NCI-H1092 treated with DMSO at 0.1 percent for 48 hours (cell line): ENCODE data around the gene TELO2.
"Not testable (repeated sequence)": the region's sequence is repeated elsewhere in the genome, so short reads cannot be mapped to it uniquely, and the experiment has no call there.

ENCODE experiments used
- DNase-seq: peaks from one replicate; lab custom pipeline; 2025; lab: John Stamatoyannopoulos, UW

TELO2 gene

DNA sequence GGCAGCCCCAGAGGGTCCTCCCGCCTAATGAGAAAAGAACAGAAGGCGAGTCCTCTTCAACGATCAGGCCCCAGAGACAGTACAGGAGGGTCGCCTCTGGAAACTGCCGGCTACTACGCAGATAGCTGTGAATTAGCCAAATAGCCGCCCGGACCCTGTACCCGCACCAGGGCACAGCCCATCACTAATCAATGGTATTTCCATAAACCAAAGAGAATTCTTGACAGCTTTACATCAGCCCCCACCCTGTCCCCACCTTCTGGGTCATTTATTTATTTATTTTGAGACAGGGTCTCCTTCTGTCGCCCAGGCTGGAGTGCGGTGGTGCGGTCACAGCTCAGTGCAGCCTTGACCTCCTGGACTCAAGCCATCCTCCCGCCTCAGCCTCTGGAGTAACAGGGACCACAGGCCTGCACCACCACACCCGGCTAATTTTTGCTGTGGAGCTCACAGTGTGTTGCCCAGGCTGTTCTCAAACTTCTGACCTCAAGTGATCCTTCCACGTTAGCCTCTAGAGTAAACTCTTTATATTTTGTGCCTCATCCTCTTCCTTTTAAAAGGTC is 17.5 kb upstream of the TELO2 start:
- DNase-seq: no peak

- no peak for DNase-seq
Measured at GRCh38 chr16:1477033-1477432, 16.1 kb upstream of the TELO2 start.

GRCh38 chr16:1478937-1479336 is 14.2 kb upstream of the TELO2 start:
- not testable (repeated sequence) for DNase-seq

DNA sequence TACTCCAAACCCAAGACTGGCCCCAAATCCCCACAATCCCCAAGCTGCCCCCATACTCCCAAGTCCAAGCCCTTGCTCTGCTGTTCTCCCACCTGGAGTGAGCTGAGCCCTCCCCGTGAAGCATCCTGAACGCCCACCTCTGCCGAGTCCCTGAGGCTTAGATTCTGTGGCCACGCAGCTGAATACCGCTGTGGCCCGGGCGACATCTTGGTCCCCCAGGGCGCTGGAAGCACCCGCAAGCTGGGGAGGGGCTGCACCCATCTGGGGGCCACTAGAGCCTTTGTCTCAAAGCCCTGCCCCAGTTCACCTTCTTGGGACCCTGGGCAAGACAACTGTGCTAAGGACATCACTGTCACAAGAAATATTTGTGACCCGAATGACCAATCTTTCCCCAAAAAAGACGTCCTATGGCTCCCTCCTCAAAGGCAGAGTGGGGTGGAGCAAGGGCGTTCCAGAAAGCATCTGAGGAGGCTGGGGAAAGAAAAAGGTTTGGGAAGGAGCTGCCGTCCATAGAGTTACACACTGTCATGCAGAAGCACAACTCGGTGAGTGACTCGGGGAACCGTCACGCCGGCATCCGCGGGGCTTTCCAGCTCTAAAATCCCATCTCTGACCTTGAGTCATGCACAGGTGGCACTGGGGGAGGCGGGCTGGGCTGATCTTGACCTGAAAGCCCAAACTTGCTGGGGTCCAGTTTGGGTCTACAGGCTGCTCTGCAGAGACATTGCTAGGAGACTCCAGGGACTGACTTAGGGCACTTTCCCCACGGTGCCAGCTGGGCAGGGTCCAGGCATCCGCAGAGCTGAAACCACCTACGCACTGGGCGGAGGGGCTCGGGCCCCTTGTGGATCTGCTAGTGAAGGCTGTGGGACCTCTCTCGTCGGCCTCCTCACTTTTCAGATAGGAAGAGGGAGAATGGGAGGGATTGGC is 11.0 kb upstream of the TELO2 start:
- no peak for DNase-seq

- DNase-seq: no peak
Measured at GRCh38 chr16:1485847-1486496, 7.2 kb upstream of the TELO2 start.

DNA sequence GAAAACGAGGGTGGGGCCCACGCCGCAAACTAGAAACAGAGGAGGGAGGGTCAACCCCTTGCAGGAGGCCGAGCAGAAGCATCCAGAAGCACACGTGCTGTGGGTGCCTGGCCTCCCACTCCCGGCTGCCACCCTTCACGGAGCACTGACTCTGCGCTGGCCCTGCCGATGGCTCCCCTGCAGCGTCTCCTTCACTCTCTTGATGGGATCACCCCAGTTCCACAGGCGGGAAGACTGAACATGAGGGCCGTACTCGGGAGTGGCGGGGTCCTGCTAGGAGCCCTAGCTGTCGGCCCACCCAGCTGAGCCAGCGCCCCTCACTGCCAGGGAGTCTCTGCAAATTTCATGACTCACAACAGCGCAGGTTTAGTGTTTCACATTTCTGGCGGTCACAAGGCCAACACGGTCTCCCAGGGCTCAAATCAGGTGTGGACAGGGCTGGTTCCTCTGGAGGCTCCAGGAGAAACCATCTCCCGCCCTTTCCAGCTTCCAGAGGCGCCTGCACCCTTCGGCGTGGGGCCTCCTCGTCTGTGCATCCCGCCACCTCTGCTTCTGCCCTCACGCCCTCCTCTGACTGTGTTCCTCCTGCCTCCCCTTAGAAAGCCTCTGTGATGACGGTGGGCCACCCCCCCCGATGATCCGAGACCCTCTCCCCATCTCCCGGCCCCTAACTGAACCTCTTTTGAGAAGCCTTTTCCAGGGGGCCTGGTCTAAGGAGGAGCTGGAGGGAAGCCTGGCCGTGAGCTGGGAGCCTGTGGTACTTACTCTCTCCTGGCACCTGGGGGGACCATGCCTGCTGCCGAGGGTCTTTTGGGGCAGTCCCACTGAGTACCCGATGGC is 6.4 kb upstream of the TELO2 start:
- no peak for DNase-seq

- DNase-seq: no peak
Measured at GRCh38 chr16:1487395-1488053, 5.6 kb upstream of the TELO2 start.

- DNase-seq: no peak
Measured at GRCh38 chr16:1488054-1488601, 5.0 kb upstream of the TELO2 start.

DNA sequence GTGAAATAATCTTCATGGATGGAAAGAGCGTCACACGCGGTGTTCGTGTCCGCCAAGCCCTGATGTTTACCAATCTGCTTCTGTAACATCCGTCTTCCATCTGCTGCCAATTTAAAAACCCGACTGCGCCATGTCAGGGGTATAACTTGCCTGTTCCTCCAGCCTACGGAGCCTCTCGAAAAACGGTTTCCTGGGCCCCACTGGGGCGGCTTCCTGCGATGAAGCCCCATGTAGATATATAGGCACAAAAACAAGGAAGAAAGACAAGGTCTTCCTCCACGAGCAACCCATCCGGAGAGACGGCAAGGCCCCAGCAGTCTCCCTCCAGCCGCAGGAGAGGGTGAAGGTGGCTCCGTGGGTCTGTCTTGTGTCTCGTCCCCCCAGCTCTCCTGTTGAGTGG is 4.5 kb upstream of the TELO2 start, which contains the start of gene PTX4:
PTX4 (minus strand) TSS at position 326 of the 400 bp plus-strand sequence; CDS start at position 291, 35 bp downstream.
- no peak for DNase-seq

DNA sequence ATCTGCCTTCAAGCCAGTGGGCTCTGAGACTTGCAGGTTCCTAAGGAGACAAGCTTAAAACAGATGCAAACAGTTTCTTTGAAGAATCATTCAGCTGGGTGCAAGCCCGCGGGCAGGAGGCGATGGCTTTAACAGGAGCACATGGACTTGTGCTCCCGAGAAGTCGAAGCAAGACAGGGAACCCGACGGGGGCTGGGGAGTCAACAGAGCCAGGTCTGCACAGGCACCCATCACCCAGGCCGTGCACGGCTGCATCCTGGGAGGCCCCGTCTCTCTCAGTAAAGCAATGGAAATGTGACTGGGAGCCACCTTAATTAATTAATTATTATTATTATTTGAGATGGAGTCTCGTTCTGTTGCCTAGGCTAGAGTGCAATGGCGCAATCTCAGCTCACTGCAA is 4.1 kb upstream of the TELO2 start:
- no peak for DNase-seq

DNA sequence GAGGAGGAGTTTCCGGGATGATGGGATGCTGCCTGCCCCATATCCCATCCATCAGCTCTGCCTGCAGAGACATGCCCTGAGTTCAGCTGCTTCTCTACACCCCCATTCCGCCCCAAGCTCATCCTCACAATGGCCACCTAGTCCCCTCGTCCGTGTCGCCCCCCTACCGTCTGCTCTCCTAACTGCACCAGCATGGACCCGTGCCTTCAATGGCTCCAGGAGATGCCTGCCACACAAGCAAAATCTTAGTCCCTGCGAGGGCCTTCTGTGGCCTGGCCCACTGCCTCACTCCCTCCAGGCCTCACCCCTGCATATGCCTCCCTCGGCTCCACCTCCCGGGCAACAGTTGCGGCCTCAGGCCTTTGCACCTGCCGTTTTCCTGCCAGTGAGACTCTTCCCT is 1.8 kb upstream of the TELO2 start:
- DNase-seq: no peak

DNA sequence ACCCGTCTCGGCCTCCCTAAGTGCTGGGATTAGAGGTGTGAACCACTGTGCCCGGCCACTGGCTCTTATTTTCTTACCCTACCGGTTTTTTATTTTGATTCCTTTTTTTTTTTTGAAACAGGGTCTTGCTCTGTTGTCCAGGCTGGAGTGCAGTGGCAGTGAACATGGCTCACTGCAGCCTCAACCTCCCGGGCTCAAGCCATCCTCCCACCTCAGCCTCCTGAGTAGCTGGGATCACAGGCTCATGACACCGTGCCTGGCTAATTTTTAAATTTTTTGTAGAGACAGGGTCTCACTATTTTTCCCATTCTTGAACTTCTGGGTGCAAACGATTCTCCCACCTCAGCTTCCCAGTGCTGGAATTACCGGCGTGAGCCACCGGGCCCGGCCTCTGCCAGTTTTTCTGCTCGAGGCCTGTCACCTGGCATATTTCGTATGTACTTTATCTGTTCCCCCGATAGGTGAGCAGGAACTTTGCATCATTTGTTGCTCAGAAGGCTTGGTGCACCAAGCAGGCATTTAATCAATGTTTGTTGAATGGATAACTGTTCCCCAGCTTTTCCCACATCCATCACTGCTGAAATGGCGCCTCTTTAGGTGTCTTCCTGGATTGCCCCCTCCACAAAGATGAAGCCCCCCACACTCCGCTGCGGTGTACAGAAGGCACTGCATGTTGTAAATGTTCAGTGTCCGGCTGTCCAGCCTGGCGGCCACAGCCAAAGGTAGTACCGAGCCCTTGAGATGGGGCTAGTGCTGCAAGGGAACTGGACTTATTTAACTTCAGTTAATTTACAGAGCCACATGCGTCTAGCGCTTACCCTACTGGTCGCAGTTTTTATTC is 858 bp upstream of the TELO2 start:
- no peak for DNase-seq

DNA sequence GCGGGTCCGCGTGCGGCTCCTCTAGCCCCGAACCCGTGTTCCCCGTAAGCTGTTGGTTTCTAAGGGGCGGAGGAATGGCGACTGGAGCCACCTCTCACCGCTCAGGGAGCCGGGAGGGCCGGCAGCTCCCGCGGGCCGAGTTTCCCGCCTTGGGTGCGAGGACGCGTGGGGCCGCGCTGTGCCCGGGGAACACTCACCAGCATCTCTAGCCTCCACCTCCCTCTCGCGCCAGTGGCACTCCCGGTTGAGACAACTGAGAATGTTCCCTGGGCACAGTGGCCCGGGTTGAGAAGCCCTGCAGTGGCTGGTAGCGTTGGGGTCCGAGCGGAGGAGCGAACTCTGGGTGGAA is 560 bp downstream of the TELO2 start:
- no peak for DNase-seq

GRCh38 chr16:1494129-1494640 is 1.0 kb downstream of the TELO2 start:
- peak; percentile 15 for DNase-seq

GRCh38 chr16:1494711-1495110 is 1.6 kb downstream of the TELO2 start:
- DNase-seq: no peak

DNA sequence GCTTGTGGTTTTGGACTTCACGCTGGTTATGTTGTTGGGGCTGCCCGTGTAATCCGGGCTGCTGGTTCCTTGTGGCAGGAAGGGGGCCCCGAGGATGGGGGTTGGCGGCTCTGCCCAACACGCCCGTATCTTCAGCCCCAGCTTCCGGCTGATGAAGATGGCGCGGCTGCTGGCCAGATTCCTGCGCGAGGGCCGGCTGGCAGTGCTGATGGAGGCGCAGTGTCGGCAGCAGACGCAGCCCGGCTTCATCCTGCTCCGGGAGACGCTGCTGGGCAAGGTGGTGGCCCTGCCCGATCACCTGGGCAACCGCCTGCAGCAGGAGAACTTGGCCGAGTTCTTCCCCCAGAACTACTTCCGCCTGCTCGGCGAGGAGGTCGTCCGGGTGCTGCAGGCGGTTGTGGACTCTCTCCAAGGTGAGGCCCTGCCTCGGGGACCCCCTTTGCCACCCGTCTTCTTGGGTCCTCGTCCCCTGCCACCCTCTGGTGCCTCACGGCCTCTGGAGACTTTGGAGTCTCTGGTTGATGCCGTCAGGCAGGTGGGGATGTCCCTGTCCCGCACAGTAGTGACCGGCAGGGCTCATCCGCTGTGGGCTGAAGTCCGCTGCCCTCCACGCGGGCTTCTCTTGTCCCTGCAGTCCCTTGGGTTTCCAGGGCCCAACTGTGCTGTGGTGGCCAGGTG is 2.2 kb downstream of the TELO2 start:
- DNase-seq: no peak

- DNase-seq: no peak
Measured at GRCh38 chr16:1495889-1496262, 2.7 kb downstream of the TELO2 start.

- no peak for DNase-seq
Measured at GRCh38 chr16:1496464-1496863, 3.3 kb downstream of the TELO2 start.

DNA sequence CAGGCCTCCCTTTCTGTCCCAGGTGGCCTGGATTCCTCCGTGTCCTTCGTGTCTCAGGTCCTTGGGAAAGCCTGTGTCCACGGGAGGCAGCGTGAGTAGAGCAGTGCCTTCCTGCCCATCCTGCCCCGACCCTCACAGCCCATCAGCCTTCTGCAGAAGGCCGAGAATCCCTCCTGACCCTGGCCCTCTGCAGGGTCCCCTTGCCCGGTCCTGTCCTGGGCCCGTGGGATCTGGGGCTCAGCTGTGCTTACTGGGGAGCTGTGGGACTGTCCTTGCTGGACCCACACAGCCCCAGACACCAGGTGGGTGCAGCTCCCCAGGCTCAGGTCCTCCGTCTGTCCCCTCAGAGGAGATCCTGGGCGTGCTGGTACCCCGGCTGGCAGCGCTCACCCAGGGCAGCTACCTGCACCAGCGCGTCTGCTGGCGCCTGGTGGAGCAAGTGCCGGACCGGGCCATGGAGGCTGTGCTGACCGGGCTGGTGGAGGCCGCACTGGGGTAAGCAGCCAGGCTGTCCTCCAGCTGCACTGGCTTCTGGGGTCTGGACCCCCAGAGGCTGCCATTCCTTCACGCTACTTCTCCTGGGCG is 3.9 kb downstream of the TELO2 start:
- DNase-seq: no peak
